Activated T-cell treated with anti-CD3 and anti-CD28 coated beads for 4 hours (primary cell): ENCODE data around the gene TF.

Source experiments
- DNase-seq: peaks from one replicate; pipeline ENCODE4 v3.0.0-alpha.2; 2020

The TF gene

GRCh38 chr3:133747907-133748639, 1.9 kb downstream of the TF start:
- no peak for DNase-seq

GRCh38 chr3:133749427-133750258, 3.5 kb downstream of the TF start:
- DNase-seq: no peak

GRCh38 chr3:133750259-133750656, 4.1 kb downstream of the TF start:
- no peak for DNase-seq

- no peak for DNase-seq
Measured at GRCh38 chr3:133753107-133753778, 7.0 kb downstream of the TF start.

GRCh38 chr3:133753779-133754164, 7.6 kb downstream of the TF start:
- DNase-seq: no peak

- DNase-seq: no peak
Measured at GRCh38 chr3:133754455-133754854, 8.3 kb downstream of the TF start.

GRCh38 chr3:133754973-133755828, 9.0 kb downstream of the TF start:
- no peak for DNase-seq

- no peak for DNase-seq
Measured at GRCh38 chr3:133756716-133757694, 10.8 kb downstream of the TF start.

GRCh38 chr3:133757701-133758567, 11.7 kb downstream of the TF start:
- no peak for DNase-seq

GRCh38 chr3:133758568-133758928, 12.4 kb downstream of the TF start:
- DNase-seq: no peak

GRCh38 chr3:133758964-133759739, 13.0 kb downstream of the TF start:
- no peak for DNase-seq

- DNase-seq: no peak
Measured at GRCh38 chr3:133759740-133760305, 13.6 kb downstream of the TF start.

- DNase-seq: no peak
Measured at GRCh38 chr3:133760916-133761315, 14.7 kb downstream of the TF start.

- DNase-seq: no peak
Measured at GRCh38 chr3:133761605-133762484, 15.7 kb downstream of the TF start.

- no peak for DNase-seq
Measured at GRCh38 chr3:133762539-133762938, 16.3 kb downstream of the TF start.

- DNase-seq: no peak
Measured at GRCh38 chr3:133763797-133764683, 17.8 kb downstream of the TF start.

- DNase-seq: no peak
Measured at GRCh38 chr3:133765256-133765655, 19.1 kb downstream of the TF start.
